Measurements from ENCODE around the gene UNC5B.

UNC5B gene

GRCh38 chr10:71349406-71349805, 137.0 kb downstream of the UNC5B start:
- no peak for DNase-seq

DNA sequence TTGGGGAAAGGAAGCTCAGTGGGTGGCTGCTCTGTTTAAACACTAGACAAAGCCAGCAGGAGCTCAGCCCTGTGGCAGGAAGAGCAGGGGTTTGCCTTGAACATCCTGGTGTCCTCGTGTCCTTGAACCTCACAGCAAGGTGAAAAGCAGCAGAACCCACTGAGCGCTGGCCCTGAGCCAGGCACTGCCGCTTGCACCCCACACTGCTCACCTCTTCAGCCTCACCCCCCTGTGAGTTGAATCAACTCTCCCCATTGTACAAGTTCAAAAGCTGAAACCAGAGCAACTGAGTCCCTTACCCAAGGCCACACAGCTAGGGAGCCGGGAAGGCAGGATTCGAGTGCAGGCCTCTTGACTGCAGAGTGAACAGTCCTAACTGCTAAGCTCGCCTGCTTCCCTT, 138.7 kb downstream of the UNC5B start:
- DNase-seq, result no peak

DNA sequence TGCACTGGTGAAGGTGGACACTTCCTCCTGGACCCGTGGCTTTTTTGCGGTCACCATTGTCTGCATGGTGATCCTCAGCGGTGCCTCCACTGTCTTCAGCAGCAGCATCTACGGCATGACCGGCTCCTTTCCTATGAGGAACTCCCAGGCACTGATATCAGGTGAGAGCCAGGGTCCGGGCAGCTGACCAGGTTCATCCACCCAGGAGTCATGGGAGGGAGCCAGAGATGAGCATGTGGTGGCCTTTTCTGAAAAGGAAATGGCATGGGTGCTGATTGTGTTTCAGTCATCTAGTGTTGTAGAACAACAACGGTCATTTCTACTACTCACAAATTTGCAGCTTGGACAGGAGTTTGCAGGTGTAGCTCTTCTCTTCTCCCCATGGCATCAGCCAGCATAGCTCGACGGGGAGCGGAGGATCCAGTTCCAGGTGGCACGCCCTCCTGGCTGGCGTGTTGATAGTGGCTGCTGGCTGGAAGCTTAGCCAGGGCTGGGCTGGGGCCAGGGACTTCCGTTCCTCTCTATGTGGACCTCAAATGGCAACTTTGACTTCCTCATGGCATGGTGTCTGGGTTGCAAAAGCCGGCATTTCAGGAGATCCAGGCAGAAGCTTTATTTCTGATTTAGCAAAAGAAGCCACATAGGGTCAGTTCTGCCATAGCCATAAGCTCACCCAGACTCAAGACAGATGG, 139.4 kb downstream of the UNC5B start:
- peak; percentile 35 for DNase-seq
